ENCODE measurements around the gene NRXN2. TPM values are rescaled to one million over a fixed set of nuclear protein-coding genes. Genes with fewer than 3 reads are reported as not detected.
A peak's percentile ranks its signal among the peaks of the same experiment; 100 is the strongest.

Gene NRXN2
- total RNA-seq, 1 donor from 2014 or later = 50.4 TPM

DNA sequence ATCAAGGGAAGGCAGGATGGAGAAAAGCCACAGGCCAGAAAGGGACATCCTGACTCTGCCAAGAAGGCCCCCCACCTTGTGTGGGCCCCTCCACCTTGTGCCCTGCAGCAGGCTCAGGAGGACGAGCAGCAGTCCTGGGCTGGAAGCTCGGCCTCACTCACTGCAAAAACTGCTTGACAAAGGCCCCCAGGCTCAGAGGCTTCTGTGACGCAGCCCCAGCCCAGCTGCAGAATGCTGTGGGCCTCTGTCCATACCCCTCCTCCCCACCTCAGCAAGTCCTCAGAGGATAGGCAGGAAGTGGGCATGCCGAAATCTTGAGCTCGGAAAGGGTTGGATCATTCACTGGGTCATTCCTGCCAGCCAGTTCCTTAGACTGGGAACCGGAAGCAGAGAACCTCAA is 61.9 kb downstream of the NRXN2 start:
- peaks cover 11% of the 10 kb centered on the region for H3K27me3 Mint-ChIP-seq (ENCODE audit: unreplicated experiment)
- H3K9me3 Mint-ChIP-seq (ENCODE audit: unreplicated experiment) = peaks cover 2% of the 10 kb centered on the region
- H3K4me3 Mint-ChIP-seq (ENCODE audit: unreplicated experiment) = no peak overlapping the region
- peaks cover 23% of the 10 kb centered on the region for H3K4me1 Mint-ChIP-seq (ENCODE audit: low read depth, unreplicated experiment)
- H3K36me3 Mint-ChIP-seq (ENCODE audit: unreplicated experiment) = peaks cover 5% of the 10 kb centered on the region
- H3K27ac Mint-ChIP-seq (ENCODE audit: unreplicated experiment) = no peak overlapping the region
- DNase-seq = no peak
- TF ChIP-seq, protein P1, sequence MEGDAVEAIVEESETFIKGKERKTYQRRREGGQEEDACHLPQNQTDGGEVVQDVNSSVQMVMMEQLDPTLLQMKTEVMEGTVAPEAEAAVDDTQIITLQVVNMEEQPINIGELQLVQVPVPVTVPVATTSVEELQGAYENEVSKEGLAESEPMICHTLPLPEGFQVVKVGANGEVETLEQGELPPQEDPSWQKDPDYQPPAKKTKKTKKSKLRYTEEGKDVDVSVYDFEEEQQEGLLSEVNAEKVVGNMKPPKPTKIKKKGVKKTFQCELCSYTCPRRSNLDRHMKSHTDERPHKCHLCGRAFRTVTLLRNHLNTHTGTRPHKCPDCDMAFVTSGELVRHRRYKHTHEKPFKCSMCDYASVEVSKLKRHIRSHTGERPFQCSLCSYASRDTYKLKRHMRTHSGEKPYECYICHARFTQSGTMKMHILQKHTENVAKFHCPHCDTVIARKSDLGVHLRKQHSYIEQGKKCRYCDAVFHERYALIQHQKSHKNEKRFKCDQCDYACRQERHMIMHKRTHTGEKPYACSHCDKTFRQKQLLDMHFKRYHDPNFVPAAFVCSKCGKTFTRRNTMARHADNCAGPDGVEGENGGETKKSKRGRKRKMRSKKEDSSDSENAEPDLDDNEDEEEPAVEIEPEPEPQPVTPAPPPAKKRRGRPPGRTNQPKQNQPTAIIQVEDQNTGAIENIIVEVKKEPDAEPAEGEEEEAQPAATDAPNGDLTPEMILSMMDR (IDR thresholded peaks at IDR 0.05; ENCODE audit: partially characterized antibody, unreplicated experiment) = no peak

DNA sequence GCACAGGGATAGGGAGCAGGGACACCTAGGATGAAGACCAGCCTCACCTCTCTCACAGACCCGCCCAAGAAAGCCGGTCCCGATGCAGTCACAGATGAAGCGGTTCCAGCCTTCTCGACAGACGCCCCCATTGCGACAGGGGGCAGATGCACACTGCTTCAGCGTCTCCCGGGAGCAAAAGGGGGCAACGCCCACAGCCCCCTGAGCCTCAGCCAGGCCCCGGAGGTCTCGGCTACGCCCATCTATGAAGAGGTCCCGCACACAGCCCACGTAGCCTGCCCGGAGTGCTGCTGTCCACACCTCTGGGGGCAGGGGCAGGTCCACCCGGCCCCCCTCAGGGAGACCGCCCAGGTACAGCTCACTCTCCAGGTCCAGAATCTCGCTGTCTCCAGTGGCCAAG is 62.3 kb downstream of the NRXN2 start:
- TF ChIP-seq, protein P1 (IDR thresholded peaks at IDR 0.05; ENCODE audit: partially characterized antibody, unreplicated experiment) = no peak
- no peak overlapping the region for H3K27ac Mint-ChIP-seq (ENCODE audit: unreplicated experiment)
- peaks cover 22% of the 10 kb centered on the region for H3K4me1 Mint-ChIP-seq (ENCODE audit: low read depth, unreplicated experiment)

DNA sequence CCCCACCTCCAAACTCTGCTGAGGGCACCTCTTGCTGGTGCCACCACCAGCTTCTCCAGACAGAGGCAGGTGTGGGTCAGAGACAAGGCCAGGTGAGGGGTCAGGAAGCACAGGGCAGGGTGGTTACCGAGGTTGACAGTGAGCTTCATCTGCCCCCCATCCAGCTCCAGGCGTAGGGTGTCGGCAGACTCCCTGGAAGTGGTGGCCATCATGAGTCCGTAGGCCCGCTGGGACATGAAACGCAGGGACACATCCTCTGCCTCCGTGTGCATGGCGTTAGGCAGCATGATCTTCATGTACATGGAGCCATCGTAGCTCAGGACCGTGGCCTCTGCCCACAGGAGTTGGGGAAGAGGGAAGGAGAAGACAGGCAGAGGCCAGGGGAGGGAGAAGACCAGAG is 62.8 kb downstream of the NRXN2 start:
- no peak for DNase-seq
- H3K9me3 Mint-ChIP-seq (ENCODE audit: unreplicated experiment) = peaks cover 2% of the 10 kb centered on the region
- H3K4me1 Mint-ChIP-seq (ENCODE audit: low read depth, unreplicated experiment) = peaks cover 17% of the 10 kb centered on the region
- TF ChIP-seq, protein P1 (IDR thresholded peaks at IDR 0.05; ENCODE audit: partially characterized antibody, unreplicated experiment) = no peak
- peaks cover 5% of the 10 kb centered on the region for H3K36me3 Mint-ChIP-seq (ENCODE audit: unreplicated experiment)
- H3K27me3 Mint-ChIP-seq (ENCODE audit: unreplicated experiment) = peaks cover 9% of the 10 kb centered on the region
- H3K4me3 Mint-ChIP-seq (ENCODE audit: unreplicated experiment) = no peak overlapping the region
- H3K27ac Mint-ChIP-seq (ENCODE audit: unreplicated experiment) = no peak overlapping the region

More for the DNA sequence above, 62.3 kb downstream of the NRXN2 start:
- Mint-ChIP-seq H3K4me3 (ENCODE audit: unreplicated experiment) (no peak overlapping the region), H3K36me3 (ENCODE audit: unreplicated experiment) (peaks cover 5% of the 10 kb centered on the region), H3K9me3 (ENCODE audit: unreplicated experiment) (peaks cover 2% of the 10 kb centered on the region), H3K27me3 (ENCODE audit: unreplicated experiment) (peaks cover 10% of the 10 kb centered on the region)
- DNase-seq = no peak

DNA sequence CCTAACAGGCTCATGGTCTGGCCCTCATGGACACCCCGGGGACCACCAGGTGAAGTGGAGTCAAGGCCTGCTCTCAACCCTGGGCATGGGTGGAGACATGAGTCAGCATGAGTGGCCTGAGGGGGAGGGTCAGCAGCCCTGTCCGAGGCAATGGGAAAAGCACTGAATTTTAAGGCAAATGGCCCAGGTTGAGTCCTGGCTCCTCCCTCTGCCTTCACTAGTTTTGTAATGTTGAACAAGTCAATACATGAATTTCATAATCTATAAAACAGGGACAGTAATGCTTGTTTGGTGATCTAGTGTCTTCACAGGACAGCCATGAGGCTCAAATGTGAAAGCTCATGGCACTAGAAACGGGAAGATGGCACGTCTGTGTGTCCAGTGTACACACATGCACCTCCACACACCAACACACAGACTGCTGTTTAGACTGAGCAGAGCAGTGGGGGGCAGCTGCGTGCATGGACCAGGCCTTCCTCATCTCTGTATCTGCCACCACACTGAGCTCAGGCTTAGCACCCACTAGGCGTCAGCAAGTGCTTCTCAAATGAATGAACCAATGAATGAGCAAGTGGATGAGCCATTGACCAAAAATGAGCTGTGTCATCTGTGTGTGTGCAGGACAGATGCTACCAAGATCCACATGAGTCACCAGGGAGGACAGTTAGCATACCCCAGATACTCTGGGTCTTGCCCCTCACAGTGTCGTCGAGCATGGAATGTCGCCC is 63.4 kb downstream of the NRXN2 start:
- TF ChIP-seq, protein P1 (IDR thresholded peaks at IDR 0.05; ENCODE audit: partially characterized antibody, unreplicated experiment) = no peak
- Mint-ChIP-seq H3K9me3 (ENCODE audit: unreplicated experiment) (no peaks in the 10 kb centered on the region), H3K4me3 (ENCODE audit: unreplicated experiment) (no peak overlapping the region), H3K4me1 (ENCODE audit: low read depth, unreplicated experiment) (peaks cover 16% of the 10 kb centered on the region), H3K36me3 (ENCODE audit: unreplicated experiment) (peaks cover 5% of the 10 kb centered on the region), H3K27ac (ENCODE audit: unreplicated experiment) (peak overlapping the region; percentile 43), H3K27me3 (ENCODE audit: unreplicated experiment) (peaks cover 8% of the 10 kb centered on the region)
- no peak for DNase-seq

DNA sequence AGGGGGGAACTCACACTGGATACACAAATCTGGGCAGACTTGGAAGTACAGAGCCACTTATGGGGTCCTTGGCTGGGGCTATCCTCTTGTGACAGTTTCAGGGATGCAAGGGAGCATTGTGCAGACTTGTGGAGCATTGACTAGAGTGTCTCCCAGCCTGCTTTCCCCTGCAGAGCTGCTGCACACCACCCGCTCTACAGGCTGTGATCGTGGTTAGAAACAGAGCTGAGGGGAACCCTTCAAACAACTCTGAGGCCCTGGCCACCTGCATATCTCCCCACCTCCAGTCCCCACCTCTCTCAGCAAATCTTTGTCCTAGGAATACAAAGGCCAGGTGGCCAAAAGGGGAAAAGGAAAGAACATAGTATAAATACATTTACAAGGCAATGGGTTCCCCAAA is 64.7 kb downstream of the NRXN2 start:
- TF ChIP-seq, protein P1 (IDR thresholded peaks at IDR 0.05; ENCODE audit: partially characterized antibody, unreplicated experiment) = no peak
- H3K27me3 Mint-ChIP-seq (ENCODE audit: unreplicated experiment) = peaks cover 6% of the 10 kb centered on the region
- no peak for DNase-seq
- H3K4me3 Mint-ChIP-seq (ENCODE audit: unreplicated experiment) = no peak overlapping the region
- peaks cover 17% of the 10 kb centered on the region for H3K4me1 Mint-ChIP-seq (ENCODE audit: low read depth, unreplicated experiment)
- no peaks in the 10 kb centered on the region for H3K9me3 Mint-ChIP-seq (ENCODE audit: unreplicated experiment)
- no peak overlapping the region for H3K27ac Mint-ChIP-seq (ENCODE audit: unreplicated experiment)
- no peaks in the 10 kb centered on the region for H3K36me3 Mint-ChIP-seq (ENCODE audit: unreplicated experiment)
